ENCODE results near the gene ICOSLG.
"Not testable (repeated sequence)": the region's sequence is repeated elsewhere in the genome, so short reads cannot be mapped to it uniquely, and the experiment has no call there.

ICOSLG gene, protein sequence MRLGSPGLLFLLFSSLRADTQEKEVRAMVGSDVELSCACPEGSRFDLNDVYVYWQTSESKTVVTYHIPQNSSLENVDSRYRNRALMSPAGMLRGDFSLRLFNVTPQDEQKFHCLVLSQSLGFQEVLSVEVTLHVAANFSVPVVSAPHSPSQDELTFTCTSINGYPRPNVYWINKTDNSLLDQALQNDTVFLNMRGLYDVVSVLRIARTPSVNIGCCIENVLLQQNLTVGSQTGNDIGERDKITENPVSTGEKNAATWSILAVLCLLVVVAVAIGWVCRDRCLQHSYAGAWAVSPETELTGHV

DNA sequence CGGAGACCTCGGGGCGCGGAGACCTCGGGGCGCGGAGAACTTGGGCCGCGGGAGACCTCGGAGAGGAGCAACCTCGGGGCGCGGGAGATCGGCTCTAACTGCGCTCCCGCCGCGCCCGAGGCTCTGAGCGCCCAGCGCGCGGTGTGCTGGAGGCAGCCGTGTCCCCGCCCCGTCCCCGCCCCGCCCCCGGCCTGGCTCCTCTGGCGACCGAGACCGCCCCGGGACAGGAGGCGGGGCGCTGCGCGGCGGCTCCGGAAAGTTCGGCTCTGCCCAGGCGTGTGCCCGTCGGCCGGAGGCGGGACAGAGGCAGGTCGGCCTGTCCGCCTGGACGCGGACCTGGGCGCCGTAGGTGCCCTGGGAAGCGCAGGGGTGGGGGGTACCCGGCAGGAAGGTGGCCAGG is at the start of gene ICOSLG:
TSS of gene ICOSLG (minus strand) at position 102 of the 400 bp plus-strand sequence. CDS start 126 bp downstream, outside the sequence.
- DNase-seq (ENCODE audit: low spot score), result not testable (repeated sequence)

DNA sequence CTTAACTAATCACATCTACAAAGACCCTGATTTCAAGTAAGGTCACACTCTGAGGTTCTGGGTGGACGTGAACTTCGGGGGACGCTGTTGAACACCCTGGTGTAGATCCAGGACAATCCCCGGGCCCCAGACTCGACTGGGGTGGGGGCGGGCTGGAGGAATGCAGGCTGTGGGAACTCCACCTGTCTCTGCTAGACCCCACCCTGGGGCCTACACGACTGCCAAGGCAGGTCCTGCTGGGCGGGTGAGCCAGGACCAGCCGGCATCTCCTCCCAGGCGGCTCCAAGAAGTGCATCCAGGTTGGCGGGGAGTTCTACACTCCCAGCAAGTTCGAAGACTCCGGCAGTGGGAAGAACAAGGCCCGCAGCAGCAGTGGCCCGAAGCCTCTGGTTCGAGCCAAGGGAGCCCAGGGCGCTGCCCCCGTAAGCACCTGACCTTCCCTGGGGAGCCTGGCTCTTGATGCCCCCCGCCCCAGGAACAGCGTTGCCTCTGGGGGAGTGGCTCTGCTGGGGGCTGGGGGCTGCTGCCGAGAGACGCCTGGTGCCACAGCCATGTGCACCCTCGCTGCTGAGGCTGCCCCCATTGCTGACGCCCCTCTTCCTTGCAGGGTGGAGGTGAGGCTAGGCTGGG is 48.8 kb upstream of the ICOSLG start:
- DNase-seq (ENCODE audit: low spot score), result no peak

DNA sequence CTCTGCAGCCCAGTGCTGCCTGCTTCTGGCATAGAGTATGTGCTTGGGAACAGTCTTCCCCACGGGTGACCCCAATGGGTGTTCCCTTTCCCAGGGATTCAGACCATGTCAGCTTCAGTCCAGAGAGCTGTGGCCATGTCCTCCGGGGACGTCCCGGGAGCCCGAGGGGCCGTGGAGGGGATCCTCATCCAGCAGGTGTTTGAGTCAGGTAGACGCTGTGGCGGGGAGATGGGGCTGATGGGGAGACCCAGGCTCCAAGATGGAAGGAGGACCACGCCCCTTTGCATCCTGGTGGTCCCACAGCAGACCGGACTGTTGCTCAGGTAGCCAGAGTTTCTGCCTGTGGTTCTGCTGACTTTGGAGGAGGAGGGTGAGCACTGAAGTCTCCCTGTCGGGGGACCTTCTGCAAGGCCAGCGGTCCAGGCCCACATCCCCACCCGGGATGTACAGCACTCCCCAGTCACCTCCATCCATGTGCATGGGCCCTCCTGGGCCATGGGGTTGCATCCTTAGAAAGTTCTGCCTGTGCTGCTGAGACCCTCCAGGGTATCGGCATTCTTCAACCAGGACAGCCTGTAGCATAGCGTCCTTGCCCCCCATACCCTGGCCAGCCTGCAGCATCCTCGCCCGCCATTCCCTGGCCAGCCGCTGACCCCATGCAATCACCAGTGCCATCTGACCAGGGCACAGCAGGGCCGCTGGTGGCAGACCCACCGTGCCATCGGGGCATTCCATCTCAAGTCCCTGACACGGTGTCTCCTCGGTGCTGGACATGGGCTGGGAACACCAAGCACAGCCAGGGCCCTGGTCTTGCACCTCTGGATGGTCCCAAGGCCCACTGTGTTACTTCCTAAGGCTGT is 47.7 kb upstream of the ICOSLG start:
- no peak for DNase-seq (ENCODE audit: low spot score)

DNA sequence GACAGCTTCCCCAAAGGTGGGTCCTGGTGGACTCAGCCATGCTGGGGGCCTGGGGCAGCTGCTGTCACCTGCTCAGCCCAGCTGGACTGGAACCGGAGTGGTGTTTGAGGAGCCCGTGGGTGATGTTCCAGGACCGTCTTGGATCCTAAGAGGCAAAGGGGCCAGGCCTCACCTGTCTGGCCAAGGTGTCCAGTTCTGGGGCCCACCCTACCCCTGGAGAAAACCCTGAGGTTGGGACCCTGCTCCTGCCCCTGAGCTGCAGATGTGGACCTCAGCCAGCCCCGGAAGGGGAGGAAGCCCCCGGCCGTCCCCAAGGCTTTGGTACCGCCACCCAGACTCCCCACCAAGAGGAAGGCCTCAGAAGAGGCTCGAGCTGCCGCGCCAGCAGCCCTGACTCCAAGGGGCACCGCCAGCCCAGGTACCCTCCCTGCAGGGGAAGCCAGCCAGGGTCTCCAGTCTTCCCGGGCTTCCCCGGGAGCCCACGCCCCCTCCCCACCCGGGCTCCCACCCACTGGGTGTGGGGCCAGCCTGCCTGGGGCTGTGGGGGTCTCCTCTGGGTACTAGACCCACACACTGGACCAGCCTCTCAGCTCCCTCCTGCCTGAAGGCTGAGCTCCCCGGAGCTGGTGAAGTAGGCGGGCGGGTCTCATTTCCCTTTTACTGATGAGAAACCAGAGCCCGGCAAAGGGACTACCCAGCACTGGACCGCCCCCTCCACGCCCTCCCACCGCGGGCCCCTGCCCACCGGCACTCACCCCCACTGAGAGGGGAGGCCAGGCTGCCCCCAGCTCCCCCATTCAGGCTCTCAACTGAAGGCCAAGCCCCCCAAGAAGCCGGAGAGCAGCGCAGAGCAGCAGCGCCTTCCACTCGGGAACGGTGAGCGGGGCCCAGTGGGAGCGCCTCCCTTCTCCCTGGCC is 46.2 kb upstream of the ICOSLG start:
- DNase-seq (ENCODE audit: low spot score), result no peak

DNA sequence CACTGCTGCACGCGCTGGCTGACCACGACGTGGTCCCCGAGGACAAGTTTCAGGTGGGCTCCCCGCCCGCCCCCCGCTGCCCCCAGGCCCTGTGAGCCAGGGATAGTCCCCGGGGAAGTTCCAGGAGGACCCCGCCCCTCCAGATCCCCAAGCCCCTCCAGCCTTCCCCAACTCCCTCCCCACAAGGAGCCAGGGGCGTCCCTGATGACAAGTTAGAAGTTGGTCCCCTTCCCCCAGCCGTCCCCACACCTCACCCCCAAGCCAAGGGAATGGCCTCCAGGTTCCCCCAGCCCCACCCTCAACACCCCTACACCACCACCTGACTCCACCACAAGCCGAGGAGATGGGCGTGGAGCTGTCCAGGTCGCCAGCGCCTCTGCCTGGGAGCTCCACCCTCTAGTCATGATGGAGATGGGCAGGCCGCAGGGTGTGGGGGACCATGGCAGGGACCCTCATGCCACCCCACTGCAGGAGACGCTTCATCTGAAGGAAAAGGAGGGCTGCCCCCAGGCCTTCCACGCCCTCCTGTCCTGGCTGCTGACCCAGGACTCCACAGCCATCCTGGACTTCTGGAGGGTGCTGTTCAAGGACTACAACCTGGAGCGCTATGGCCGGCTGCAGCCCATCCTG is 45.5 kb upstream of the ICOSLG start:
- DNase-seq (ENCODE audit: low spot score), result no peak

DNA sequence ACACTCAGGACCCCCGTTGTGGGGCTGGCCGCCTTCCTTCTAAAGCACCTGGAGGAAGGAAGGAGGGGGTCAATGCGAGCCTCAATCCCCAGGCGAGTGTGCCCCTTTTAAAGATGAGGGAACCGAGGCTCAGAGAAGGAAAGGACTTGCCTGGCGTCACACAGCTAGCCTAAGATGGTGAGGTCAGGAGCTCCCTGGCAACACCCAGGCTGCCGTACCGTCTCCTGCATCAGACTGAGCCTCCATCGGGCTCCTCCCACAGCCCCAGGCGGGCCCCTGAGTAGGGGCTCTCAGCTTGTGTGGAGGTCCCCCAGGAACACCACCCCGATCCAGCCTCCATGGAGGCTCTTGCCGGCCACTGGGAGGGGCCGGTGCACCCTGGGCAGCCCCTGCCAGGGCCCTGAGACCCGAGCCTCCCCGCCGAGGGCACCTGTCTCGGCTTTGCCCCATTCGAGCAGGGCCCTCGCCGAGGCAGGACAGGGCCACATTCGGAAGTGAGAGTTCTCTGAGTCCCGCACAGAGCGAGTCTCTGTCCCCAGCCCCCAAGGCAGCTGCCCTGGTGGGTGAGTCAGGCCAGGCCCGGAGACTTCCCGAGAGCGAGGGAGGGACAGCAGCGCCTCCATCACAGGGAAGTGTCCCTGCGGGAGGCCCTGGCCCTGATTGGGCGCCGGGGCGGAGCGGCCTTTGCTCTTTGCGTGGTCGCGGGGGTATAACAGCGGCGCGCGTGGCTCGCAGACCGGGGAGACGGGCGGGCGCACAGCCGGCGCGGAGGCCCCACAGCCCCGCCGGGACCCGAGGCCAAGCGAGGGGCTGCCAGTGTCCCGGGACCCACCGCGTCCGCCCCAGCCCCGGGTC is 44.6 kb upstream of the ICOSLG start, which contains the start of gene AIRE:
TSS of gene AIRE (plus strand) at position 739 of the 855 bp plus-strand sequence. CDS start 131 bp downstream, outside the sequence.
- DNase-seq (ENCODE audit: low spot score), result peak; percentile 72

DNA sequence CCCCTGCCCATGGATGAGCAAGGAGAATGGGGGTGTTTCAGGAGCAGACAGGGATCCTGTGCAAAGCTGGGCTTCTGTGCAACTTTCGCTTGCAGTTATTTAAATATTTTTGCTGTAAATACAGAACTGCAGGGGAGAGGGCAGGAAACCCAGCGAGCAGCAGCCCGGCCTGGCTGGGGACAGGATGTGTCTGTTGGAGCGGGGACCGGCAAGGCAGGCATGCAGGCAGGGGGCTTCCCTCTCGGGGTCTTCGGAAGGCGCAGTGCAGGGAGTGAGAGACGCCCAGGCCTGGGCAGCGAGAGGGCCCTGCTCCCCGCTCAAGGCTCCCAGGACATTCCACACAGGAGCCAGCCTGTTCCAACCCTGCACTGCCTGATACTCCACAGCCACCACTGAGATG is 43.2 kb upstream of the ICOSLG start:
- no peak for DNase-seq (ENCODE audit: low spot score)

DNA sequence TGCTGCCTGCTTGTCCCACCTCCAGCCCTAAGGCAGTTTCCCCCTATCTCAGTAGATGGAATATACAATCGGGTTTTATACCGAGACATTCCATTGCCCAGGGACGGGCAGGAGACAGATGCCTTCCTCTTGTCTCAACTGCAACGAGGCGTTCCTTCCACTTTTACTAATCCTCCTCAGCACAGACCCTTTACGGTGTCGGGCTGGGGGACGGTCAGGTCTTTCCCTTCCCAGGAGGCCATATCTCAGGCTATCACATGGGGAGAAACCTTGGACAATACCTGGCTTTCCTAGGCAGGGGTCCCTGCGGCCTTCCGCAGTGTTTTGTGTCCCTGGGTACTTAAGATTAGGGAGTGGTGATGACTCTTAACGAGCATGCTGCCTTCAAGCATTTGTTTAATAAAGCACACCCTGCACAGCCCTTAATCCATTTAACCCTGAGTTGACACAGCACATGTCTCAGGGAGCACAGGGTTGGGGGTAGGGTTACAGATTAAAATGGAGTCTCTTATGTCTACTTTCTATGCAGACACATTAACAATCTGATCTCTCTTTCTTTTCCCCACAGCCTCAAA is 42.6 kb upstream of the ICOSLG start:
- not testable (repeated sequence) for DNase-seq (ENCODE audit: low spot score)

DNA sequence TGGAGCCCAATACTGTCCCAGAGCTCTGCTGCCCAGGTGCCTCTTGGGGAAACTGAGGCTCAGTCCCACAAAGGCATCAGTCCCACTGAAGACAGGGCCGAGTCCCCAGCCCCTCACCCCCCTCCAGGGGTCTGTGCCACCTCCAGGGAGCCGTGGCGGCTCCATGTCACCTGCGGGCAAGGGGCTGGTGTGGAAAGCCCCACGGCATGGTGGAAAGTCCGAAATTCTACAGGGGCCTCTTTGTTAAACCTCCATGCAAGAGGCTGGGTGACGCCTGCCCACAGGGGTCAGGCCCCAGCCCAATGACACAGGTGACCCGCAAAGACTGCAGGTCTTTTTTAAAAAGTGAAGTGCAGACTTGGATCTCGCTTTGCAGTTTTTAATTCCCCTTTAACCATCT is 41.6 kb upstream of the ICOSLG start:
- DNase-seq (ENCODE audit: low spot score), result no peak

DNA sequence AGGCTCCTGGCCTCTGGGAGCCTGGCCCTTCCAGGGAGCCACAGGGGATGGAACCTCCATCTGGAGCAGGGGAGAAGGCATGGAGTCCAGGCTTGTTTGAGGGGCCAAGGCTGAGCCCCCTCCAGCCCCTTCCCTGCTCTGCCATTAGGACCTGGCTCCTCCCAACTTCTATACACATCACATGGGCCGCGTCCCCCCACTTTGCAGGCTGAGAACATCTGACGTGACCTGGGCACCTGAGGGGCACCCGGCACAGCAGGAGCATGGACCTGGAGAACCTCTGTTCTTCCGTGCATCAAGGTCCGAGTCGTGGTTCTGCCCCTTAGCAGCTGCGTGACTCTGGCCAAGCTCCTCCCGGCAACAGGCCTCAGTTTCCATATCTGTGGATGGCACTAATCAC is 41.1 kb upstream of the ICOSLG start:
- no peak for DNase-seq (ENCODE audit: low spot score)

DNA sequence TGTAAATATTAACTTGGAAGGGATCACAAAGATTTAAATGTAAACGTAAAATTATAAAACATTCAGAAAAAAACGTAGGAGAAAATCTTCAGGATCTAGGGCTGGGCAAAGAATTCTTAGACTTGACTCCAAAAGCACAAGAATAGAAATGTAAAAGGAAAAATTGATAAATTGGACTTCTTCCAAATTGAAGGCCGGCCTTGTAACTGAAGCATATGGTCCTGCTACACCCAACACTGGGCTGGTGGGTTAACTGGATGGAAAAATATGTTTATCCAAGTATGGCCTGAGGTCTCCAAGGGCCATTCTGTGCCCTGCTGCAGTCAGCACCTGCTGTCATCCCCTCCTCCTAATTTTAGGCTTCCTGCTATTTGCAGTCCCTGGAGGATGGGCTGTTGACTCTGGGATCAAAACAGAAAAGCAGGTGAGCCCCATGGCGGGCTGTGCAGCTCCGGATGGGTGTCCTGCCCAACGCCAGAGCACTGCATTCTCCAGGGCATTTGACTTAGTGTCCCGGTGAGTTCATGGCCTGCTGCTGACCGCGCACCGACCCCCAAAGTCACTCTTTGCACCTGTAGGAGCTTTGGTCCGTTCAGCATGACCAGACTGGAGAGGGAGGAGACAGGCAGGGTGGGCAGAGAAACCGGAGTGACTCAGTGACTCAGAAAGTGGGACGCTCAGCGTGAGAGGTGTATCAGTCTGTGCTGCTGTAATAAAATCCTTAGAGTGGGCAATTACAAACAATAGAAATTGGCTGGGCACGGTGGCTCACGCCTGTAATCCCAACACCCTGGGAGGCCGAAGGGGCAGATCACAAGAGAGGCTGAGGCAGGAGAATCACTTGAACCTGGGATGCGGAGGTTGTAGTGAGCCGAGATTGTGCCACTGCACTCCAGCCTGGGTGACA is 38.9 kb upstream of the ICOSLG start:
- DNase-seq (ENCODE audit: low spot score), result no peak

DNA sequence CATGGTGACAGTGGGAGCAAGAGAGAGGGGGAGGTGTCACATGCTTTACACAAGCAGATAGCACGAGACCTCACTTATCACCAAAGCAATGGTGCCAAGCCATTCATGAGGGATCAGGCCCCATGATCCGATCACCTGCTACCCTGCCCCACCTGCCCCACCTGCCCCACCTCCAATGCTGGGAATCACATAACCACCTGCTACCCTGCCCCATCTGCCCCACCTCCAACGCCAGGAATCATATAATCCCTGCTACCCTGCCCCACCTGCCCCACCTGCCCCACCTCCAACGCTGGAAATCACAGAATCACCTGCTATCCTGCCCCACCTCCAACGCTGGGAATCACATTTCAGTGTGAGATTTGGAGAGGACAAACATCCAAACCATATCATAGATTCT is 34.3 kb upstream of the ICOSLG start:
- DNase-seq (ENCODE audit: low spot score), result no peak

DNA sequence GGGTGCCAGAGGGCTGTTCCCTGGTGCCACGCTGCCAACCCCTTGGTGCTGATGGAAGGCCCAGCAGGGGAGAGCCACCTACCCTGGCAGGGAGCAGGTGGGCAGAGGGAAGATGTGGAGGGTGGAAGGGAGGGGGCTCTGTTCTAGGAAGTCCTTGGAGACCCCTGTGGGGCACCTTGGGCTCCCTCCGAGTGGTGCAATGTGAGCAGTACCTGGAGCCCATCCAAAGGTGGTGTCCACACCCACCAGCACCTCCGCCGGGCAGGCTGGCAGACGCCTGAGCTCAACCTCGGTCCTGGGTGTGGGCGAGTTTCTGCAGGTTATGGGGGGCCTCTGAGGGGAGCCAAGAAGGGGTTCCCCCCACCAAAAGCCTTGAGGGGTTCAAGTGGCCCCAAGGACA is 32.3 kb upstream of the ICOSLG start:
- no peak for DNase-seq (ENCODE audit: low spot score)

DNA sequence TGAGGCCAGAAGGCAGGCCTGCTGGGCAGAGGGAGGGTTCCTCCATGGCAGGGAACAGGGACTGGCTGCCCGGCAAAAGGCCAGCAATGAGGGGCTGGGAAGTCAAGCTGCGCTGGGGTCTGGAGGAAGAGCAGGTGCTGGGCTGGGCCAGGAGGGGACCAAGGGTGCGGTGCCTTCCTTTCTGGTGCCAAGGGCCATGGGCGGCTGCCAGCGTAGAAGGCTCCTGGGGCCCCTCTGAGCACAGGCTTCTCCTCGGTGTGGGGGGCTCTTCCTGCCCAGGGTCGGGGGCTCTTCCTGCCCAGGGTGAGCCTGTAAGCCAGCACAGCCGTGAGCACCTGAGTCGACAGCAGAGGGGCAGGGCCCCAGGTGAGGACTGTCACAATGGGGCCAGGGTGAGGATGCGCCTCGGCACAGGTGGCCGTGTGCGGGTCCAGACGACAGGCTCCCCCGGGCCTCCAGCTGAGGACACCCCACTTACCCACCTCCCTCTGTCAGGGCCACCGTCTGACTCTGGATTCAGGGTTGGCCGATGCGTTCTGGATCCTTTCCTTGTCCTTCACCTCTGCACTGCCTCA is 31.6 kb upstream of the ICOSLG start:
- no peak for DNase-seq (ENCODE audit: low spot score)

DNA sequence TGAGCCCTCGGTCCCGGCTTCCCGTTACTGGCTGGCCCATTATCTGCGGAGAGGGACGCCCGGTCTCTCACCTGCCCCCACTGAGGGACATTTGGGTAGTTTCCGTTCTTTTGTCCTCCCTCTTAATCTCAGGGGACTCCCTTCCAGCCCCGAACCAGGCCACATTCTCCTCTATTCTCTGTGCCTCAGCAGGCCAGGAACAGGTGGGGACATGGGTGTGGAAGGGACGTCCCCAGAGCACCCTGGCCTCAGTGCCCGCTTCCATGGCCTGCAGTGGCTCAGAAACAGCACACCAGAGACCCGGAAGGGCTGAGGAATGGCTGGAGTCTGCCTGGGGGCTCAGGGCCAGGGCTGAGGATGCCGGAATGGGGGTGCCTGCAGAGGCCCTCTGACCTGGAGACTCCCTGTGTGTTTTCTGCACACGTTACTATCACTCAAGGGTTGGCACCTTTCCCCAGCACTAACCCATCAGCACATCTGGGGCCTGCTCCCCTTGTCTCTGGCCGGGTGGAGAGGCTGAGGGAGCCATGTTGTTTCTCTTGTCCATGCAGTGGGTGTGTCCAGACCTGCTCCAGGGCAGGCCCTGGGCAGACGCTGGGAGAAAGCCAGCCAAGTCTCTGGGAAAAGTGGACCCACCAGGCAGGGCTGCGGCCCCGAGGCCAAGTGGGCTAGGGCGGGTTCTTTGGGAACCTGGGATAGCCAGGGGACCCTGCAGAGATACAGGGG is 31.0 kb upstream of the ICOSLG start:
- no peak for DNase-seq (ENCODE audit: low spot score)

DNA sequence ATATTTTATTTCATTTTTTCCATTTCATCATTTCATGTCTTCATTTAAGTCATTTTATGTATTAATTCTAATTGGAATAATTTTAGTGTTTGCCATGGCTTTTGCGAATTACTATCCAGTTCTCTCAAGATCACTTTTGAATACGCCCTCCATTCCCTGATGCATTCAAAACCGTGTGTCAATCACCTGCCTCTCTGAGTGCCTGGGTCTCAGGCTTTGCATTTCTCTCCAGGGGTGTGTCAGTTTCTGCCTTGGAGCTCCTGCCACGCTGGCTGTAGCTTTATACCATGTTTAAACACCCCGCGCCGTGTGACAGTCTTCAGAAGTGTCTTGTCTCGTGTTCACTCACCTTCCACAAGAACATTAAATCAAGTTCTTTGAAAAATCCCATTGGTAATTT is 28.3 kb upstream of the ICOSLG start:
- DNase-seq (ENCODE audit: low spot score), result no peak

DNA sequence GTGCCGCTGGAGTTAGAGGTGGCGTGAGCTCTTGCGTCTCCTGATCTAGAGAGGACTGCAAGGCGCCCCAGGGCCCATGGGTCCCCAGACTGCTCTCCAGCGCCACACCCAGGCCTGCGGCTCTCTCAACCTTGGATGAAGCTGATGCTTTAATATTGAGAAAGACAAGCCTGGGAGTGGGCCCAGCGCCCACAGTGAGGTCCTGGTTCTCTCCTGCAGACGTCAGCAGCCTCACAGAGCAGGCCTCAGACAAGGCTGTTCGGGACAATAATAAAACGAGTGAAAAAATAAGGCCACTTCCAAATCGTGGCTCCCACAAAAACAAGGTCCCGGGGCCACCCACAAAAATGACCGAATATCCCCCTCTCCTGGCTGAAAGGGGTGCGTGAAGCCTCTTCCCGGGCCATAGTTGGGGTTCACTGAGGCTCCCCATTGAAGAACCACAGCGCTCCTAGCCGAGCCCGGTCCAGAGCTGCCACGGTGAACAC is 27.0 kb upstream of the ICOSLG start:
- DNase-seq (ENCODE audit: low spot score), result peak; percentile 29

Data from AG08395 (cell line).